ENCODE measurements around the gene AUNIP.

The AUNIP gene

GRCh38 chr1:25867210-25867991 lies 8.1 kb upstream of the AUNIP start:
- TF ChIP-seq CTCF (IDR thresholded peaks at IDR 0.05; ENCODE audit: insufficient read depth, low read depth, low read length, missing control alignments): no peak
- no peak overlapping the region for H3K4me3 ChIP-seq (ENCODE audit: low read length)
- DNase-seq (ENCODE audit: low read depth): no peak

- DNase-seq (ENCODE audit: low read depth): no peak
- H3K4me3 ChIP-seq (ENCODE audit: low read length): no peak overlapping the region
- no peak for TF ChIP-seq CTCF (IDR thresholded peaks at IDR 0.05; ENCODE audit: insufficient read depth, low read depth, low read length, missing control alignments)
Observed at GRCh38 chr1:25866288-25866687, 7.0 kb upstream of the AUNIP start.

- no peak overlapping the region for H3K4me3 ChIP-seq (ENCODE audit: low read length)
- no peak for TF ChIP-seq CTCF (IDR thresholded peaks at IDR 0.05; ENCODE audit: insufficient read depth, low read depth, low read length, missing control alignments)
- DNase-seq (ENCODE audit: low read depth): no peak
Observed at GRCh38 chr1:25864434-25864833, 5.2 kb upstream of the AUNIP start.

GRCh38 chr1:25863486-25864262 lies 4.4 kb upstream of the AUNIP start:
- H3K4me3 ChIP-seq (ENCODE audit: low read length): no peak overlapping the region
- TF ChIP-seq CTCF (IDR thresholded peaks at IDR 0.05; ENCODE audit: insufficient read depth, low read depth, low read length, missing control alignments): no peak
- no peak for DNase-seq (ENCODE audit: low read depth)

- no peak overlapping the region for H3K4me3 ChIP-seq (ENCODE audit: low read length)
- no peak for DNase-seq (ENCODE audit: low read depth)
- no peak for TF ChIP-seq CTCF (IDR thresholded peaks at IDR 0.05; ENCODE audit: insufficient read depth, low read depth, low read length, missing control alignments)
Observed at GRCh38 chr1:25862785-25863485, 3.7 kb upstream of the AUNIP start.

GRCh38 chr1:25861316-25862286 lies 2.3 kb upstream of the AUNIP start:
- H3K4me3 ChIP-seq (ENCODE audit: low read length): no peak overlapping the region
- no peak for DNase-seq (ENCODE audit: low read depth)
- TF ChIP-seq CTCF (IDR thresholded peaks at IDR 0.05; ENCODE audit: insufficient read depth, low read depth, low read length, missing control alignments): no peak

All from epithelial cell of esophagus (primary cell).